Hypothalamus (tissue), 51 donors: Measurements from ENCODE around the gene DSCAM.

ENCODE experiments used
- DNase-seq, 51 donors: peaks; one replicate each; lab custom pipeline; 2025; lab: John Stamatoyannopoulos, UW

The DSCAM gene

GRCh38 chr21:40208206-40208947 is 638.6 kb downstream of the DSCAM start:
- no peak for DNase-seq

DNA sequence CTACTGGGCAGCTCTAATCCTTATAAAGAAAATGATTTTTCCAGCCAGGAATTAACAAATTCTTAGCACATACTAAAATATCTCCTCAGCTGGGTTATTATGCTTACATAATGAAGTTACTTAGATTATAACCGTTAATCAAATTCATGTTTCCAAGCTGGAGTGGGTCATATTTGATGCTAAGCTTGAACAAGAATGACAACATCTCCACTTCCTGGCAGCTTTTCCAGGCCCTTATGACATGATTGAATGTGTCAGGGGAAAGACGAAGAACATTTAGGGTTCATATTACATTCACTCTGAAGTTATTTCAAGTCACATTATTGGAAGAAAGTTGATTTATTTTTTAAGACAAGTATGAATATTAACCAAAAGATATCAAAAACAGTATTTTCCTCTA is 646.0 kb downstream of the DSCAM start:
- DNase-seq: no peak

- no peak for DNase-seq
Measured at GRCh38 chr21:40200126-40200525, 646.8 kb downstream of the DSCAM start.

GRCh38 chr21:40194185-40194980 is 652.6 kb downstream of the DSCAM start:
- DNase-seq: no peak

DNA sequence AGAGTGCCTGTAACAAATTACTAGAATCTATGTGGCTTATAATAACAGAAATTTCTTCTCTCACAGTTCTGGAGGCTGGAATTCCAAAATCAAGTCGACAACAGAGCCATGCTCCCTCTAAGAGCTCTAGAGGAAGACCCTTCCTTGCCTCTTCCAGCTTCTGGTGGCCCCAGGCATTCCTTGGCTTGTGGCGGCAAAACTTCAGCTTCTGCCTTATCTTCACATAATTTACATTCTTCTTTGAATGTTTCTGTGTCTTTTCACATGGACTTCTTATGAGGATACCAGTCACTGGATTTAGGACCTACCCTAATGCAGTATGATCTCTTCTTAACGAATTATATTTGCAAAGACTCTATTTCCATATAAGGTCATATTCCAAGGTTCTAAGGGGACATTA is 655.3 kb downstream of the DSCAM start:
- DNase-seq: no peak

- no peak for DNase-seq
Measured at GRCh38 chr21:40191196-40191595, 655.8 kb downstream of the DSCAM start.

DNA sequence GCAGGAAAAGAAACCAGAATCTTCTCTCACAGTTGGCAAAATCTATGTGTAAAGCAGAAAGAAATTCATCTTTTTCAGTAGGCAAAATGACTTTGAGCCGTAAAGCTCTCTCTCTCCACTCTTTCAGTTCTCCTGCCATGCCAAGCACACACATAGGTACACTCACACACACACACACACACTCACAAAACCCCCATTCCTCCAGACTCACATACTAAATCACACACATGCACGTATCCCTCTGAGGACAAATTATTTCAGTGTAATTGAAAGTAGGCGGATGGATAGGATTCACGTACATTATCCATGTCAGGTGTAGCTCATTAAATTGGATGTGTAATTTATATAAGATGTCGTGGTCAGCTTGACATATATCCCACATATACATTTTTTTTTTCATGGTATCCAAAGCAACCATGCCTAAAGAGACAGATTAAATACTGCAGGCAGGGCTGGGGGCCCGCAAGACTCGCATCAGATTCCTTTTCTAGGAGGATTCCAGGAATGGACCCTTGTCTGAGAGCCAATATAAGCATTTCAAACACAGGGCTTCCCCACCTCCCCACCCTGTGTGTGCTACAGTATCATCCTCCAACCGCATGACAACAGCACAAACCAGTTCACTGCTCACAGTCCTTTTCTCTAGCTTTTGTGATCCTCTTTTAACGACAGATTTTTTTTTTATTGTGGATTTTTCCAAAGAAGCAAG is 658.9 kb downstream of the DSCAM start:
- no peak for DNase-seq

GRCh38 chr21:40187244-40187643 is 659.7 kb downstream of the DSCAM start:
- no peak for DNase-seq

DNA sequence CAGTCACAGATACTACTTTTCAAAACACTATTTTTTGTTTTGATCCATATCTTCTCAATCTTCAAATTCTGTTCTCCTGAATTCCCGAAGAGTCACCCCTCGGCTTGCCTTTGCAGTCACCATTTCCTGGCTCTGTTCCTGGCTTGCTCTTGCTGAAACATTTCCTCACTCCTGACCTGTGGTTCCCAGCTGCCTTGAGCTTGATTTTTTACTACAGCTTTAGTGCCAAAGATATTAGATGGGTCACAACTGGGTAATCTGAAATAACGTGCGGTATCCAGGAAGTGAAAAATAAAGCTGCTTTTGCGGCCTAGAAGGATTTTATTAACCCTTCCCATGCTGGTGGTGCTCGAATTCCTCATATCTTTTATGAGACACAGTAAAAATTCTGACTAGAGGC is 660.9 kb downstream of the DSCAM start:
- no peak for DNase-seq

GRCh38 chr21:40185208-40185607 is 661.8 kb downstream of the DSCAM start:
- no peak for DNase-seq

DNA sequence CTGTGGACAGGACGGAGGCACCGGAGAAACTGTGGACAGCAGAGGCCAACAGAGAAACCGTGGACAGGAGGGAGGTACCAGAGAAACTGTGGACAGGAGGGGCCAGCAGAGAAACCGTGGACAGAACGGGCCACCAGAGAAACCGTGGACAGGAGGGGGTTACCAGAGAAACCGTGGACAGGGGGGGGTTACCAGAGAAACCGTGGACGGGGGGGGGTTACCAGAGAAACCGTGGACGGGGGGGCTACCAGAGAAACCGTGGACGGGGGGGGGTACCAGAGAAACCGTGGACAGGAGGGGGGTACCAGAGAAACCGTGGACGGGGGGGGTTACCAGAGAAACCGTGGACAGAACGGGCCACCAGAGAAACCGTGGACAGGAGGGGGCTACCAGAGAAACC is 664.5 kb downstream of the DSCAM start:
- peak in 1 of 51 donors; percentile 8 for DNase-seq

GRCh38 chr21:40179166-40179565 is 667.8 kb downstream of the DSCAM start:
- peak in 2 of 51 donors; percentile 4 to 35 for DNase-seq

- no peak for DNase-seq
Measured at GRCh38 chr21:40178726-40179125, 668.2 kb downstream of the DSCAM start.

DNA sequence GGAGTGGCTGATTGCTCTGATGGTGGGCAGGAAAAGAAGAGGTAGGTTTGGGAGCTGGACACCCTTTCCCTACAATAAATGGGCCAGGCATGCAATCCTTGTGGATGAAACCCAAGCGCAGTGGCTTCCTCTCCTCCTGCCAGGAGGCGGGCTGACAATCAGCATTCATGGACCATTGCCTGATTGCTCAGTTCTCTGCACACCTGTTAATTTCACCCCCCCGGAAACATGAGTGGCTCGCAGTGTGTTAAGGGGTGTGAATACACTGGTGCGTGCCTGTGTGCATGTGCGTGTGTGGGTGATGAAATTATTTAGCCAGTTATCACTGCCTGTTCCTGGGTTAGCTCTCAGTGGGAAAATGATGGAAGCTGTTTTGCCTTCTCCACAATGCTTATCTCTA is 669.0 kb downstream of the DSCAM start:
- no peak for DNase-seq

GRCh38 chr21:40176724-40177123 is 670.2 kb downstream of the DSCAM start:
- DNase-seq: peak in 15 of 51 donors; percentile 3 to 58 (median 23)

DNA sequence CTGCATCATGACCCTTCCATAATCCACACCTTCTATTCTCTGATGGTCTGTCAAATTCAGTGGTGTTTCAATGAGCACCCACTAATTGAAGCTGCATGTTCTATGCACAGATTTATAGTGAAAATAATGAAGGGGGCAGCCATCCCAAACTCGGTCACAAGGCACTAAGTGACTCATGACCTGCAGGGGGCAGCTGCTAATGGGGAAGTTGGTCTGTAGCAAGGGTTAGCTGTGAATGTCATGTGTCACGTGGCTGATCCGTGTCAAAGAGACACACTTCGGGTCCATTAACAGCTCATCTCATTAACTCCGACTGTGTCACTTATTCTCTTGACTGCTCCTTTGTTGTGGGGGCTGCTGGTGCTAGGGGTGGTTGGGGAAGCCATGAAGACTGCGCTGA is 673.1 kb downstream of the DSCAM start:
- no peak for DNase-seq

DNA sequence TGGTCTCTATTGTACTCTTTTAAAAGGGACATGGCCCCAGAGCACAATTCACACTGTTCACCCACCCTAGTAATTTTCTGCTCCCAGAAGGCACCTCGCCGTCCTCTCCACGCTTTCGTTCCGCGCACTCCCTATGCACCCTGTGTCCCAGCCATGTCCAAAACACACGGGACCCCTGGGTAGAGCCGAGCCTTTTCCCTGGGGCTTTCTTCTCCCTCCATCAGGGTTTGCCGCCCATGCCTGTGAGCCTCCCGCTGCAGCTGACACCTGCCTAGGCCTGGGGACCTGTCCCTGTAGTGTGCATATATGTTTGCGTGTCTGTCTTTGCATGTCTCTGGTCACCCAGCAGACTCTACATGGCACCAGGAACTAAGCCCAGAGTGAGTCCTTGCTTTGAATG is 677.0 kb downstream of the DSCAM start:
- DNase-seq: no peak

DNA sequence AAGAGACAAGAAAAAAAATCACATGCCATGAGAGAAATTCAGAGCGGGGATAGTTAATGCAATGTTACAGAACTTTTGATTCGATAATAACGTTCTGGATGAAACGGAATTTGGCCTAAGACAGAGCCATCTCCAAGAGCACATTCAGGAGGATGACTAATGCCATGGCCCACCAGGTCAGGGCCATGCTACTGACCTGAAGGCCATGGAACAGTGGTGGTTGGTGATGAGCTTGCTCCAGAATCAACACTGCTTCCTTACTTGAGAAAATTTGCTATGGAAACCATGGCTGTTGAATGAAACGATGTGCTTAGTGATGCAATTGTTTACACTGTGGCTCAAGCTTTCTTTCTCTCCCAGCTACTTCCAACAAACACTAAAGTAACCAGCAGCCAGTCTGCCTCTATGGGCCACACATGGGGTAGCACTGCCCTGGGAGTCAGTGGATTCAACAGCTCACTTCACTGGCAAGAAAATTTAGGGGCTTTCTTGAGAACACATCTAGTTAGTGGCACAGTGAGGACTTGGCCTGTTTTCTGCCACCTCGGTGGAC is 680.6 kb downstream of the DSCAM start:
- no peak for DNase-seq

DNA sequence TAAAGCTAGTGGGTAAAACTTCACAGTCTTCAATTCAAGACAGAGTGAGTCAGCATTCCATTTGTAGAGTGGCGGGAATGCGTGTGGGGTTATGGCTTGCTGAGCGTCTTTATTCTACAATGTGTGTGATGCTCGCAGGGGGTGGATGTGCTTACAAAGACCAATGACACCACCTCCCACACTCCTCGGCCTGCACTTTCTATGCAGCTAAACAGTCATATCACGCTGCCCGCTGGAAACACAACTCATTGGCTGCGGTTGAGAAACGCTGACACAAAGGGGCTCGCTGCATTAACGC is 681.2 kb downstream of the DSCAM start:
- no peak for DNase-seq

- DNase-seq: no peak
Measured at GRCh38 chr21:40164905-40165772, 681.8 kb downstream of the DSCAM start.
